Measurements from ENCODE around the gene KCNAB1. TPM values are rescaled to one million over a fixed set of nuclear protein-coding genes. Genes with fewer than 3 reads are reported as not detected.
"Not testable (repeated sequence)": the region's sequence is repeated elsewhere in the genome, so short reads cannot be mapped to it uniquely, and the experiment has no call there.

The KCNAB1 gene
- total RNA-seq, 4 donors from 2014 or later, result 1.6 to 2.9 (median 2.3) TPM

DNA sequence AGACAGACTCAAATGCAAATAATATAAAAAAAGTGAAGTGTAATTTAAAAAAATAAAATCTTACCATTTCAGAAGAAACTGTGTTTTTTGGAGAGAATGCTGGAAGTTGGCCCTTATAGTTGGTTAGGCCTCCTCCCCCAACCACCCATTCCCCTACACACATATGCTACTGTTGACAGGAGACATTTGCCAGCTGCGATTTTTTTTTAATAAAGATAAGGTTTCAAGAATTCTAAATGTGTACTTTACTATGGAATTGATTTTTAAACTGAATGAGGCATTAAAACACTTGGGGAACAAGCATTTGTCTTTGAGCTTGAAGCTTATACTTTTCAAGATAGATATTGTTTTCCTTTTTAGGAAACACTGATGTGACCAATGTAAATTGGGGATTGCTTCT, 438.9 kb downstream of the KCNAB1 start:
- no peak overlapping the region for H3K4me3 ChIP-seq (ENCODE audit: low read depth, poor library complexity, severe bottlenecking)
- TF ChIP-seq, protein P1, sequence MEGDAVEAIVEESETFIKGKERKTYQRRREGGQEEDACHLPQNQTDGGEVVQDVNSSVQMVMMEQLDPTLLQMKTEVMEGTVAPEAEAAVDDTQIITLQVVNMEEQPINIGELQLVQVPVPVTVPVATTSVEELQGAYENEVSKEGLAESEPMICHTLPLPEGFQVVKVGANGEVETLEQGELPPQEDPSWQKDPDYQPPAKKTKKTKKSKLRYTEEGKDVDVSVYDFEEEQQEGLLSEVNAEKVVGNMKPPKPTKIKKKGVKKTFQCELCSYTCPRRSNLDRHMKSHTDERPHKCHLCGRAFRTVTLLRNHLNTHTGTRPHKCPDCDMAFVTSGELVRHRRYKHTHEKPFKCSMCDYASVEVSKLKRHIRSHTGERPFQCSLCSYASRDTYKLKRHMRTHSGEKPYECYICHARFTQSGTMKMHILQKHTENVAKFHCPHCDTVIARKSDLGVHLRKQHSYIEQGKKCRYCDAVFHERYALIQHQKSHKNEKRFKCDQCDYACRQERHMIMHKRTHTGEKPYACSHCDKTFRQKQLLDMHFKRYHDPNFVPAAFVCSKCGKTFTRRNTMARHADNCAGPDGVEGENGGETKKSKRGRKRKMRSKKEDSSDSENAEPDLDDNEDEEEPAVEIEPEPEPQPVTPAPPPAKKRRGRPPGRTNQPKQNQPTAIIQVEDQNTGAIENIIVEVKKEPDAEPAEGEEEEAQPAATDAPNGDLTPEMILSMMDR (IDR thresholded peaks at IDR 0.05), result no peak
- no peak for TF ChIP-seq POLR2A (IDR thresholded peaks at IDR 0.05)
- intact Hi-C loops (cut with DNase I; ENCODE audit: low total_unique reads), result no loop called here
- WGBS, 2 donors, result 68 to 86% methylated on average over 1 of the region's 1 CpG
- no peak for DNase-seq (ENCODE audit: low spot score in 2 of 2)

DNA sequence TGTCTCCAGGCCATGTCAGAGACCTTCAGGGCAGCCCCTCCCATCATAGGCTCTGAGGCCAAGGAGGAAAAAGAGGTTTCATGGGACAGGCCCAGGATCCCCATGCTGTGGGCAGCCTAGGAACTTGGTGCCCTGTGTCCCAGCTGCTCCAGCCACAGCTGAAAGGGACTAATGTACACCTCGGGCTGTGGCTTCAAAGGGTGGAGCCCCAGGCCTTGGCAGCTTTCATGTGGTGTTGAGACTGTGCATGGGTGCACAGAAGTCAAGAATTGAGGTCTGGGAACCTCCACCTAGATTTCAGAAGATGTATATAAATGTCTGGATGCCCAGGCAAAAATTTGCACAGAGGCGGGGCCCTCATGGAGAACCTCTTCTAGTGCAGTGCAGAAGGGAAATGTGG, 441.2 kb downstream of the KCNAB1 start:
- TF ChIP-seq, protein P1 (IDR thresholded peaks at IDR 0.05), result no peak
- no peak overlapping the region for H3K4me3 ChIP-seq (ENCODE audit: low read depth, poor library complexity, severe bottlenecking)
- 64 to 71% methylated on average over 2 of the region's 2 CpGs for WGBS, 2 donors
- intact Hi-C loops (cut with DNase I; ENCODE audit: low total_unique reads), result no loop called here
- DNase-seq (ENCODE audit: low spot score in 2 of 2), result no peak

DNA sequence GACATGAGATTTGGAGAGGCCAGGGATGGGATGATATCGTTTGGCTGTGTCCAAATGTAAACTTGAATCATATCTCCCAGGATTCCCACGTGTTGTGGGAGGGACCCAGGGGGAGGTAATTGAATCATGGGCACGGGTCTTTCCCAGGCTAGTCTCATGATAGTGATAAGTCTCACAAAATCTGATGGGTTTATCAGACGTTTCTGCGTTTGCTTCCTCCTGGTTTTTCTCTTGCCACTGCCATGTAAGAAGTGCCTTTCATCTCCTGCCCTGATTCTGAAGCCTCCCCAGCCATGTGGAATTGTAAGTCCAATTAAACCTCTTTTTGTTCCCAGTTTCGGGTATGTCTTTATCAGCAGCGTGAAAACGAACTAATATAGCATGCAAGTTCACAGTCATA, 442.1 kb downstream of the KCNAB1 start:
- H3K4me3 ChIP-seq (ENCODE audit: low read depth, poor library complexity, severe bottlenecking); DNase-seq (ENCODE audit: low spot score in 2 of 2); intact Hi-C loops (cut with DNase I; ENCODE audit: low total_unique reads): not testable (repeated sequence)
- WGBS, 2 donors, result 80 to 81% methylated on average over 8 of the region's 8 CpGs

DNA sequence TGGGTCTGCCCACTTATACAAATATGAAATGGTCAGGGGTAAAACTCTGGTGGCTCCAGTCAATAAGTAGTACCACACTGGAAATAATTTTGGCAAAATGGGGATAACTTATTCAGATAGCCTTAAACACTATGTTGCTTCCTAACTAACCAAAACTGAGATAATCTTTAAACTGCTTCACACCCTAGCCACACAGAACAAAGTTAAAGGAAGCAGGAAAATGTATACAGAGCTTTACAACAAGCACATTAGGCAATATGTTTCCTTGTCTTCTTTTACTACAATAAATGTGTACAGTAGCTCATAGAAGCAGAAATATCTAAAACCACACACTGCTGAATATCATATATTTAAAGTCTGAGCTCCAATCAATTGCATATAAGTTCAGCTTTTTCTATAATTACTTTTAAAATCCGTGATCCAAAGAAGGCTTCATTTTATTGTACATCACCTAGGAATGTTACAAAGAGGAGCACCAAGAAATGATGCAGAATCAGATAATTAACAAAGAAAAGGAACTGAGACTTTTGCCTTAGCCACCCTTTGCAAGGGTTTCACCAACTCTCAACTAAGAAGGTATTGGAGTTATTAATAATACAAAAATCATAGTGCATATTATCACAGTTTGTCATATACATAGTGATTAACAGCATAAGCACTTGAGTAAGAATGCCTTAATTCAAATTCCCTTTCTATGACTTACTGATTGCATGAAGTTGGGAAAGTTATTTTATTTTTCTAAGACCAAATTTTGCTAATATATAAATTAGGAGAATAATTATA, 443.7 kb downstream of the KCNAB1 start:
- TF ChIP-seq, protein P1 (IDR thresholded peaks at IDR 0.05), result no peak
- no peak for TF ChIP-seq POLR2A (IDR thresholded peaks at IDR 0.05)
- 71 to 80% methylated on average over 1 of the region's 1 CpG for WGBS, 2 donors
- no peak overlapping the region for H3K4me3 ChIP-seq (ENCODE audit: low read depth, poor library complexity, severe bottlenecking)
- intact Hi-C loops (cut with DNase I; ENCODE audit: low total_unique reads), result no loop called here
- DNase-seq (ENCODE audit: low spot score in 2 of 2), result no peak

DNA sequence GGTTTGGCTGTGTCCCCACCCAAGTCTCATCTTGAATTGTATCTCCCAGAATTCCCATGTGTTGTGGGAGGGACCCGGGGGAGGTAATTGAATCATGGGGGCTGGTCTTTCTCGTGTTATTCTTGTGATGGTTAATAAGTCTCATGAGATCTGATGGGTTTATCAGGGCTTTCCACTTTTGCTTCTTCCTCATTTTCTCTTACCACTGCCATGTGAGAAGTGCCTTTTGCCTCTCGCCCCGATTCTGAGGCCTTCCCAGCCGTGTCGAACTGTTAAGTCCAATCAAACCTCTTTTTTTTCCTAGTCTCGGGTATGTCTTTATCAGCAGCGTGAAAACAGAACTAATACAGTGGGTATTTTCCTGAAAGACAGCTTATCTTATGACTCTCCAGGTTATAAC, 448.6 kb downstream of the KCNAB1 start:
- H3K4me3 ChIP-seq (ENCODE audit: low read depth, poor library complexity, severe bottlenecking); intact Hi-C loops (cut with DNase I; ENCODE audit: low total_unique reads); DNase-seq (ENCODE audit: low spot score in 2 of 2): not testable (repeated sequence)
- WGBS, 2 donors, result 91 to 95% methylated on average over 8 of the region's 8 CpGs

DNA sequence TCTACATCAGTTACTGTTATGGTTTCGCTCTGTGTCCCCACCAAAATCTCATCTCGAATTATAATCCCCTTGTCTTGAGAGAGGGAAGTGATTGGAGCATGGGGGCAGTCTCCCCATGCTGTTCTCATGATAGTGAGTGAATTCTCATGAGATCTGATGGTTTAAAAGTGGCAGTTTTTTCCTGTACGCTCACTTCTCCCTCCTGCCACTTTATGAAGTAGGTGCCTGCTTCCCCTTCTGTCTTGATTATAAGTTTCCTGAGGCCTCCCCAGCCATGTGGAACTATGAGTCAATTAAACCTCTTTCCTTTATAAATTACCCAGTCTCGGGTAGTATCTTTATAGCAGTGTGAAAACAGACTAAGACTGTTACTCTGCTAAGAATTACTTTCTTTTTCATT, 449.5 kb downstream of the KCNAB1 start:
- intact Hi-C loops (cut with DNase I; ENCODE audit: low total_unique reads); DNase-seq (ENCODE audit: low spot score in 2 of 2); H3K4me3 ChIP-seq (ENCODE audit: low read depth, poor library complexity, severe bottlenecking): not testable (repeated sequence)
- WGBS, 2 donors, result 68 to 73% methylated on average over 4 of the region's 4 CpGs

DNA sequence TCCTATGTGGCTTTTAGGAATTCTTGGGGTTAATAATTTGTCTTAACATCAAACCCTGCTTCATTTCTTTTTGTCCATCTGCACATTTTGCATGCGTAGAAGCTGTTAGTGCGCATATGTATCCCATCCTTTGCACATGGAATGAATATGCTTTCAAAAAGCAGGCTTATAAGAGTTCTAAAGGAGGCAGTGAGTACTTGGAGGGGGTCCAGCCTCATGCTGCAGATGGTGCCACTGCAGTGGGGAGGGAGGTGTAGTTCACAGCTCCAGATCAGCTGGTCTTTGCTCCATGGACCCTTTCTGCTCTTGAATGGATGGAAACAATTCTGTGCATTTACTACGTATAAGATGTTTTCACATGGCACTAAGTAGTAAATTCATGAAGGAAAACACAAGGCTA, 455.3 kb downstream of the KCNAB1 start:
- intact Hi-C loops (cut with DNase I; ENCODE audit: low total_unique reads), result no loop called here
- 77 to 89% methylated on average over 3 of the region's 3 CpGs for WGBS, 2 donors
- DNase-seq (ENCODE audit: low spot score in 2 of 2), result no peak
- TF ChIP-seq, protein P1 (IDR thresholded peaks at IDR 0.05), result no peak
- TF ChIP-seq POLR2A (IDR thresholded peaks at IDR 0.05), result no peak
- H3K4me3 ChIP-seq (ENCODE audit: low read depth, poor library complexity, severe bottlenecking), result no peak overlapping the region

Measured in lower leg skin (tissue), 4 donors.